Cortex of kidney (tissue), 1 donor: Measurements from ENCODE around the gene SCART1.
"Not testable (repeated sequence)": the region's sequence is repeated elsewhere in the genome, so short reads cannot be mapped to it uniquely, and the experiment has no call there.

ENCODE experiments used
- DNase-seq: peaks from one replicate; lab custom pipeline; 2025; lab: John Stamatoyannopoulos, UW

The SCART1 gene

DNA sequence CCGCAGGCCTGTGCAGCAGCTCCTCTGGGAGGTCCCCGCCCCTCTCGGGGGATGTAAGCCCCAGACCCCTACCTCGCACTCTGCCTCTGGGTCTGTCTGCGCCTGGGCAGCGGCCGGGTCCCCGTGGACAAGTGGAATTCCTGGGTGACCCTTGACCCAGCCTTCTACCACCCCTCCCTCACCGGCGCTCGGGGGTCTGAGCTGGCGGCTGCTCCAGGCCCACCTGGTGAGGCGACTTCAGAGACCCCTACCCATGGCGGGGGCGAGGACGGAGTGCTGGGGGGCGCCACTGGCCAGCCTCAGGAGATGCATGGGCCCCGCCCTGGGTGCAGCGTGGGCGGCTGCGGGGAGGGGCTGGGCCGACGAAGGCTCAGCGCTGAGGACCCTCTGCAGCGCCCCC, 21.0 kb upstream of the SCART1 start:
- DNase-seq: not testable (repeated sequence)

DNA sequence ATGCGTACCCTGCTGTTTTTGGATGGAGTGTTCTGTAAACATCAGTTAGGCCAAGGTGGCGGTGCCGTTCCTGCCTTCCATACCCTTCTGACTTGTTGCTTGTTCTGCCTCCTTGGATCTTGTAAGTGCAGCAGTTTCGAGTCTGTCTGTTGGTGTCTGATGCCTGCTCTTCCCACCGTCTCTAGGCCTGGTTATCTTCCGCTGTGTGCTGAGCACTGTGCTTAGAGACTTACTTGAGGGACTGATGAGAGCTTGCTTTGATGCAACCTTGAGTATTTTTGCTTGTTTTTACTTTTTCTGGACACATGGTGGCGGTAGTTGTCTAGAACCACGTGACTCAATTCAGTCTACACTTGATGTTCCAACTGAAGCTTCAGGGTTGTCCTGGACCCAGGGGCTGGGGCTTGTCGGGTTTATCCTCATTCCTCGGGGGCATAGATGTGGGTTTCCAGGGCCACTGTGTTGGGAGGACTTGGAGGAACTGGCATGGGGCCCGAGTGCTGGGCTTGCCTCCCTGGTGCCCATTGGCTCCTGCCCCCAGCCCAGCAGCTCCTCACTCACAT, 15.0 kb upstream of the SCART1 start:
- no peak for DNase-seq

DNA sequence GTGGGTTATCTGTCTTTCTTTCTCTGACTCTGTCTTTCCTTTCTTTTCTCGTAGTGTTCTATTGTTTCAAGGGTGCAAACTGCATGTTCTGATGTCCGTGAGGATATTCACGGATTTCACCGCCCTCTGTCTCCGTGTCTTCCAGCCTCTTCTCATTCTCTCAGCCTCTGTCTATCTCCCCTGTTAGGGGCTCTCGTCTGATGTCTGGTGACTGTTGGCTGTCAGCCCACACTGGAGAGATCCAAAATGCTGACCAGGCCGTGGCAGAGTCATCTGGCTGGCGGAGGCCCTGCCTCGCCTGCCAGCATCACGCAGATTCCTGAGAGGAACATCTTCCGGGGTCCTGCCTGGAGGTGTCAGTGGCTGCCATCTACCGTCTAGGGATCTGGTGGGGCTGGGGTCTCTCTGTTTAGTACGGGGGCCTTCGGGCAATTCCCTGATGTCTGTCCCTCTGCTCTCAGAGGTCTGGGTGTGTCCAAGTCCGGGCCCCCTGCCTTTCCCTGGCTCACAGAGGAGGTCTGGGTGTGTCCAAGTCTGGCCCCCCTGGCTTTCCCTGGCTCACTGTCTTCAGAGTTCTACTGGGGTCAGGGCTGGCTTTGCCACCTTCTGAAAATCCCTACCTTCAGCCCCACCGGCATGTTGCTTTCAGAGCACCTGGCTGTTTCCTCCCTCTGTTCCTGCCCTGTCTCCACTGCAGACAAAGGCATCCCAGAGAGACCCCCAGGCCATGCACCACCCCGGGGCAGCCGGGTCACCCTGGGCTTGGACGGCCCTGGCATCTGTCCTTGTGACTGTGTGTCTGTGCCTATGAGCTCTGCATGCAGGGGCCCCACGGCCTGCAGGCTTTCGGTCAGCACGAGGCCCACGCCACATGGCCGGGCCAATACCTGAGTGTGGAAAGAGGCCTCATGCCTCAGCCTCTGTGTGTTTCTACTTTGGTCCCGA, 14.0 kb upstream of the SCART1 start:
- DNase-seq: no peak

GRCh38 chr10:133440633-133441285, 13.0 kb upstream of the SCART1 start:
- no peak for DNase-seq

GRCh38 chr10:133441356-133441755, 12.4 kb upstream of the SCART1 start:
- DNase-seq: not testable (repeated sequence)

DNA sequence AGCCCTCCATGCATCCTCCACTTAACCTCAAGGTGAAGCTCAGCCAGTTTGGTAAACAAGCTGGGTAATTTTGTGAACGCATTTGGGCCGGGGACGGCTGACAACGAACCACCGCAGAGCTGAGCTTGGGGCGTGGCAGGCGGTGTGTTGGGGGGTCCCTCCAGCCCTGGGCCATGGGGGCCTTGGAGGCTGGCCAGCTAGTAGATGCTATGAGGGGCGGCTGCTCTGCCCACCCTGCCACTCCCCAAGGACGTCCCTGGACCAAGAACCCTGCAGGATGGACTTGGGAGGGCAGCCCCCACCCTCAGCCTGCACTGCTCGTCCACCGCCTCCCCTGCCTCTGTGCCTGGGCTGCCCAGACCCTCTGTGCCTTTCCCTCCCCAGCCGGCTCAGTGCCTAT, 12.0 kb upstream of the SCART1 start:
- DNase-seq: no peak

DNA sequence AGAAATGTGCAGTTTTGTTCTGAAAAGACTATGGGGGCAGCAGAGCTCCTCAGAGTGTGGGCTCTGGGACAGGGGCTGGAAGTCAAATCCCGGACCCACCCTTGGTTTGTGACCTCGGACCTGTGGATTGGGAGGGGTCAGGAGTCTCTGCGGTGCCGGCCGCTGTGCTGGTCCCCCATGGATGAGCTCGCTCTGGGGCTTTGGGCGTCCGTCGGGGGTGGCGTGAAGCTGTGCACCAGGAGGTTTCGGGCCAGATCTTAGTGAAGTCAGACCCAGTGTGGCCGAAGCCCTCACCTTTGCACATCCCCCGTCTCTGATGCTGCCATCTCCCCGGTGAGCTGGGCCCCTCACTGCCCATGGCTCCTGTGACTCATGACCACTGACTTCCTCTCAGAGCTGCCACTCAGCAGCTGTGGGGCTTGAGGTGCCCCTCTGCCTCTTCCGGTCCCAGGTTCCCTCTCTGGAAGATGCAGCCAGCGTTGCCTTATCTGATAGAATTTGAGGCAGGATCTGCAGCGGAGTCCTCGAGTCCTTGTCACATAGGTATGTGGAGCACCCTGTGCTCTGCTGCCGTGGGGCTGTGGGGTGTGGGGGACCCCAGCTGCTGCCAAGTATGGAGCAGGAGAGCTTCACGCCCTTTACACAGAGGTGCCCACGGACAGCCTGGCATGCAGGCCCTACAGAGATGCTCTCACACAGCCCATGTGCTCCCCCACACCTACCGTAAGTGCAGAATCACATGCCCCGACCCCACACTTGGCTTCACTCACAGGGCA, 11.4 kb upstream of the SCART1 start:
- DNase-seq: no peak

DNA sequence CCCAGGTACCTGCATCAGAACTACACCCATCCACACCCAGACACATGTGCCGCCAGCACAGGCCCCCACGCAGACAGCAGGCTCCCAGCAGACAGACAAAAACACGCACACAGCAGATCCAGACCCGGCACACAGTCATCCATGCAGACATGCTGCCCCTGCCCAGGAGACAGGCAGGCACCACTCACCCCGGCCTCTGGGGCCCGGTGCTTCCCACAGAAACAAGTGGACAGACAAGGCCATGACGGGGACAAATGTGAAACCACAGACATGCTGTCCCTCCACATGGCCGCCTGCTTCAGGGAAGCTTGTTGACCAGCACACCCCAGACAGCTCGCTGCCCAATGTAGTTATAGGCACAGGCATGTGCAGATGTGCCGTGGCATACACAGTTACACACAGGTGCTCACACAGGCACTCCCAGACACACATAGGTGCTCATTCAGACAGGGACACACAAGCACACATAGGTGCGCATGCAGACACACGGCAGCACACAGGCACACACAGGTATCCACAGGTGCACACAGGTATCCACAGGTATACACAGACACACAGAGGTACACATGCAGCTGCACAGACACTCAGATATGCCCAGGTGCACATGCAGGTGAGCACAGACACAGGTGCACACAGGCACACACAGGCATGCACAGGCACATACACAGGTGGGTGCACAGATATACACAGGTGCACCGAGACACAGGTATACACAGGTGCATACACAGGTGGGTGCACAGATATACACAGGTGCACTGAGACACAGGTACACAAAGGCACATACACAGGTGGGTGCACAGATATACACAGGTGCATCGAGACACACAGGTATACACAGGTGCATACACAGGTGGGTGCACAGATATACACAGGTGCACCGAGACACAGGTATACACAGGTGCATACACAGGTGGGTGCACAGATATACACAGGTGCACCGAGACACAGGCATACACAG, 10.5 kb upstream of the SCART1 start:
- DNase-seq: no peak

DNA sequence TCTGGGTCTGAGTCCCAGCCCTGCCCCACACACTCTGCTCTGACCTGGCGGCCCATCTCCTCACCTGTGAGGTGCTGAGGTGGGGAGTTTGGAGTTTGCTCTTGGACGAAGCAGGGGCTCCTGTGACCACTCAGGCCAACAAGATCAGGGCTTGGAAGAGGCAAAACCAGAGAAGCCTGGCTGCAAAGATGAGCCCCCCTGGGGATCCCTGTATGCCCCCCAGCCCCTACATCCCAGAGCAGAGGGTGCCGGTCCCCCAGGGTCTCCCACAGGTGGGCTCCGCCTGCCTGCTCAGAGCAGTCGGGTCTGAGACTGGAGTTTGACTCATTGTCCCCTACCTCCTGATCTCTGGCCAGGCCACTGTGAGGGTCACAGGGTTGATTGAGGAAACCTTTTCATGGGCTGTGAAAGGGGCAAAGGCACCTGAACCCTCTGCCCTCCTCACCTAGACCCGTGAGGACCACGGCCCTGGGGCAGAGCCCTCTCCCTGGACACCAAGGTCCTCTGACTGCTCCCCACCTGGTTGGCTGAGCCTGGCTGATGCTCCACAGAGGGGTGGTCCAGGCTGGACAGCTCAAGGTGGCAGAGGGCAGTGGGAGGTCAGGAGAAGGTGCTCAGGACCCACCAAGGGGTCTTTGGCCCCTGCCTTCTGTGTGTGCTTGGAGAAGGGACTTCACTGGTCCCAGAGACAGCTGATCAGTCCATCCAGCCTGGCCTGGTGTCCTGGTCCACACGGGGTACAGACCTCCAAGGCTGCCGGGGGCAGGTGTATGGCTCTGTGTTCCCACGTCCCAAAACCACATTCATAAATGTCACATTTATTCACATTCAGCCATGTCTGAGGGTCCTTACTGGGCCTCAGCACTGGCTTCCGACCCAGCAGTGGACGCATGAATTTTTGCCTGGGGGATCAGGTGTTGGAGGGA, 9.1 kb upstream of the SCART1 start:
- no peak for DNase-seq

DNA sequence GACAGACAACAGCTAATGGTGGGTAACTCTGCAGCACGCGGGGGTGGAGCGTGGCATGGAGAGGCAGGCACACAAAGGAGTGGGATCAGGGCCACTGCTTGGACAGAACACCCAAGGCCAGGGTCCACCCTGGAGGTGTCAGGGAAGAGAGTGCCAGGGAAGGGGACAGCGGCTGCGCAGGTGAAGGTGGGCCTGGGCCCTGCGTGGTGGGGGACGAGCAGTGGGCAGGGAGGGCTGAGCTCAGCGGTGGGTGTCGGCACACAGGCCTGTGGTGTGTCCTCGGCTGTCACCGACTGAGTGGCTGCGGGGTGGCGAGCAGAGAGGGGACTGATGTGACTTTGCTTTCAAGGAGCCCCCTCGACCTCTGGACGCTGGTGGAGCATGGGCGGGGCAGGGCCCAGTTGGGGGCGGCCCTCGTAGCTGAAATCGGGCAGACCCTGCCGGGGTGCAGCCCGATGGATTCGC, 8.4 kb upstream of the SCART1 start:
- DNase-seq: no peak

DNA sequence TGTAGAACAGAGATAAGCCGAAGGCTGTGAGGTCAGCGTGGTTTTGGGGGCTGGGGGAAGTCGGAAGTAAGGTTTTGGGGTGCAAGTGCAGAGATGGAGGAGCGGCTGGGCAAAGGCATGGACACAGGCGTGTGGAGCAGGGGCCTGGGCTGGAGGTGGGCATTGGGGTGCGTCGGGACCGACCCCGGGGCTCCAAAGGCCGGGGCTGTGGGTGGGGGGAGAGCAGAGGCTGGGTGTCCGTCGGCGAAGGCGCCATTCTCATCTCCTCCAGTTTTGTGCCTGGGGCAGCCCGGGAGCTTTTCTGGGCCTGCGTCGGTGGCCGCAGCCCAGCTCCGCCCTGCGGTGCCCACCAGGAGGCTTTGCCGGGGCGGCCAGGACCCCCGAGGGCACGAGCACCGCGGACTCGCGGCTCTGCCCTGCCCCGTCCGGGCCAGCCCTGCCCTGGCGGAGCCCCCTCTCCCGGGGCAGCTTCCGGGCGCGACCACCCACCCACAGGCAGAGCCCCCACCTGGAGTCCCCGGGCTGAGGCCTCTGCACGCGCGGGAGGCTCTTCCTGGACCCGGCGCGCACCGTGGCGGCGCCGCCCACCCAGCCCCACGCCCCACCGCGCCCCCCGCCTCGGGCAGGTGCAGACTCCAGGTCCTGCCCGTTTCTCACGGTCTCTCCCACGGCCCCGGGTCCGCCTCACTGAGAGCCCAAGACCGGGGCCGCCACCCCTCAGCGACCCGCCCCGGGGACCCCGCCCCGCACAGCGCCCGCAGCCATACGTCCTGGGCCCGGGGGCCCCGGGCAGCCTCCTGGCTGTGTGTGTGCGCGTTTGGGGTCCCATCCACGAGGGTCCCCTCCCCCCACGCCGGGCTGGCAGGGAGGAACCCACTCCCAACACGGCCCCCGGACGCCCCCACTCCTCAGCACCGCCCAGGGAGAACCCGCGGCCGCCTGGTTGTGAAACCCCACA, 7.7 kb upstream of the SCART1 start:
- DNase-seq: no peak

DNA sequence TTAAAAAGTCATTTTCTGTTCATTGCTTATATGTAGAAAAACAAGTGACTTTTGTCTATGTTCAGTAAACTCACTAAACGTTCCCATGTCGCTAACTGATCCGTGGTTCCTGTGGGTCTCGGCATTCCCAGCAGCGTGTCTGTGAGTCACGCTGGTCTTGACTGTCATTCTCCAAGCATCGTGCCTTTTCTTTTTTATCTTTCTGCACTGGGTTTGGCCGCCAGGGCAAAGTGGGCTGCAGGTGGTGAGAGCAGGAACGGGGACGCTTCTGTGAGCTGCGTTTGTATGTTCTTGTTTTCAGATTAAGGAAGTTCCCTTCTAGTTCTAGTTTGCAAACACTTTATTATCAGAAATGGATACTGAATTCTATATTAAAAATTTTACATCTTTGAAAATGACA, 6.8 kb upstream of the SCART1 start:
- DNase-seq: no peak

GRCh38 chr10:133448120-133448519, 5.6 kb upstream of the SCART1 start:
- DNase-seq: no peak

DNA sequence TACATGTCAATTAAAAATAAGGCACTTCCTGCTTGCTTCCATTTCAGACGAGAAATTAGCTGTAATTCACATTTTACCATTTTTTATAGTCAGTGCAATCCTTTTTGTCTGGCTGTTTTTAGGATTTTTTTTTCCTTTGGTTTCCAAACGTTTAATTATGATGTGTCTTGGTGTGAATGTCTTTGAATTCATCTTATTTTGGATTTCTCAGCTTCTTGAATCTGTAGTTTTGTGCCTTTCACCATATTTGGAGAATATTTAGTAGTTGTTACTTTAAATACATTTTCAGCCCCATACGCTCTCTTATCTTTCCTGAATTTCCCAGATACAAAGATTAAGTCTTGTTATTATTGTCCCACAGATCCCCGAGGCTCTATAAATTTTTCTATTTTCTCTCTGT, 2.4 kb upstream of the SCART1 start:
- DNase-seq: no peak

DNA sequence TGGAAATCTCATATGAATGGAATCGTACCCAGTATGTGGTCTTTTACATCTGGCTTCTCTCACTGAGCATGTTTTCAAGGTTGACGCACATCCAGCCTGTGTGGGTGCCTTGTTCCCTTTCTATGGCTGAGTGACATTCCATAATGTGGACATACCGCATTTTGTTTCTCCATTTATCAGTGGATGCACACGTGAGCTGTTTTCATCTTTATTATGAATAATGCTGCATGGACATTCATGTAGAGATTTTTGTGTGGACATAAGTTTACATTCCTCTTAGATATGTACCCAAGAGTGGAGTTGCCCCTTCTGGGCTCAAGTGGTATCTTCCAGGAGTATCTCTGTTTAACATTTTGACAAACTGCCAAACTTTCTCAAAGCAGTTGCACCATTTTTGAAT, 1.3 kb upstream of the SCART1 start:
- DNase-seq: no peak

- no peak for DNase-seq
These were observed 604 bp downstream of the SCART1 start for GRCh38 chr10:133454204-133454893.

DNA sequence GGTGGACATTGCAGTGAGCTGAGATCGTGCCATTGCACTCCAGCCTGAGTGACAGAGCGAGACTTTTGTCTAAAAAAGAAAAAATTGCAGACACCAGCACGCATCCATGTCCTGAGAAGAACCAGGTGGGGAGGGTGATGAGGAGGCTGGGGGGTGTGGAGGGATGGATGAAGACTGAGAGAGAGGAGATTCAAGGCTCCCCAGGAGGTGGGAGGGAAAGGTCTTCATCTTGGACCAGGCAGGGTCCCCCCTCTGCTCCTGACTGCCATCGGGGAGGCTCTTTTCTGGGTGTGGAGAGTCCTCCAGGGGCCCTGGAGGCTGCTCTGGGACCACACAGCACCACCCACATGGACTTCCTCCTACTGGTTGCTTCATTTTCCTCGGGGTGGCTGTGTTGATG, 1.5 kb downstream of the SCART1 start:
- DNase-seq: no peak

- no peak for DNase-seq
These were observed 1.9 kb downstream of the SCART1 start for GRCh38 chr10:133455611-133456031.
